Stimulated activated CD8-positive, alpha-beta memory T cell treated with anti-CD3 and anti-CD28 coated beads, Interleukin-15, amount 100 ng/mL, for 1 hour (primary cell): ENCODE data around the gene F2RL3.

Experiments used
- DNase-seq: peaks from one replicate; pipeline ENCODE4 v3.0.0-alpha.2; 2020; ENCODE audit warnings: low read depth

F2RL3 gene

GRCh38 chr19:16888629-16889365, at the start of gene F2RL3:
Gene F2RL3 (plus strand): TSS chr19:16888999. CDS start chr19:16889190, 191 bp downstream.
- no peak for DNase-seq

- no peak for DNase-seq
These were observed 47.3 kb upstream of the F2RL3 start for GRCh38 chr19:16841391-16841926.

- DNase-seq, result no peak
These were observed 41.9 kb upstream of the F2RL3 start for GRCh38 chr19:16846901-16847300.

- DNase-seq, result no peak
These were observed 41.4 kb upstream of the F2RL3 start for GRCh38 chr19:16847430-16847829.

GRCh38 chr19:16849168-16849567, 39.6 kb upstream of the F2RL3 start:
- no peak for DNase-seq

- no peak for DNase-seq
These were observed 38.7 kb upstream of the F2RL3 start for GRCh38 chr19:16850133-16850532.

- no peak for DNase-seq
These were observed 37.6 kb upstream of the F2RL3 start for GRCh38 chr19:16851031-16851712.

- DNase-seq, result no peak
These were observed 35.7 kb upstream of the F2RL3 start for GRCh38 chr19:16853066-16853465.

GRCh38 chr19:16856091-16856490, 32.7 kb upstream of the F2RL3 start:
- no peak for DNase-seq

GRCh38 chr19:16859626-16860025, 29.2 kb upstream of the F2RL3 start:
- no peak for DNase-seq

GRCh38 chr19:16860118-16860517, 28.7 kb upstream of the F2RL3 start:
- DNase-seq, result no peak

- DNase-seq, result no peak
These were observed 27.8 kb upstream of the F2RL3 start for GRCh38 chr19:16861011-16861410.

GRCh38 chr19:16861834-16862233, 27.0 kb upstream of the F2RL3 start:
- DNase-seq, result no peak

- DNase-seq, result no peak
These were observed 25.9 kb upstream of the F2RL3 start for GRCh38 chr19:16862826-16863415.

- DNase-seq, result no peak
These were observed 21.6 kb upstream of the F2RL3 start for GRCh38 chr19:16867211-16867610.

- no peak for DNase-seq
These were observed 20.2 kb upstream of the F2RL3 start for GRCh38 chr19:16868423-16869130.

GRCh38 chr19:16869331-16869972, 19.3 kb upstream of the F2RL3 start:
- no peak for DNase-seq

GRCh38 chr19:16871871-16872270, 16.9 kb upstream of the F2RL3 start:
- no peak for DNase-seq

- no peak for DNase-seq
These were observed 16.1 kb upstream of the F2RL3 start for GRCh38 chr19:16872728-16873127.

GRCh38 chr19:16873594-16873993, 15.2 kb upstream of the F2RL3 start:
- DNase-seq, result no peak

- DNase-seq, result no peak
These were observed 14.4 kb upstream of the F2RL3 start for GRCh38 chr19:16874250-16874977.
